HuH-7.5 (cell line): Measurements from ENCODE around the gene SMARCA4.
A peak's percentile ranks its signal among the peaks of the same experiment; 100 is the strongest.

ENCODE experiments used
- DNase-seq: peaks from one replicate; pipeline ENCODE4 v3.0.0; 2011; ENCODE audit warnings: low spot score

The SMARCA4 gene

GRCh38 chr19:10960314-10961072 is at the start of gene SMARCA4:
SMARCA4 (plus strand) TSS chr19:10961030; CDS start chr19:10984152, 23,122 bp downstream.
- peak; percentile 99 for DNase-seq

DNA sequence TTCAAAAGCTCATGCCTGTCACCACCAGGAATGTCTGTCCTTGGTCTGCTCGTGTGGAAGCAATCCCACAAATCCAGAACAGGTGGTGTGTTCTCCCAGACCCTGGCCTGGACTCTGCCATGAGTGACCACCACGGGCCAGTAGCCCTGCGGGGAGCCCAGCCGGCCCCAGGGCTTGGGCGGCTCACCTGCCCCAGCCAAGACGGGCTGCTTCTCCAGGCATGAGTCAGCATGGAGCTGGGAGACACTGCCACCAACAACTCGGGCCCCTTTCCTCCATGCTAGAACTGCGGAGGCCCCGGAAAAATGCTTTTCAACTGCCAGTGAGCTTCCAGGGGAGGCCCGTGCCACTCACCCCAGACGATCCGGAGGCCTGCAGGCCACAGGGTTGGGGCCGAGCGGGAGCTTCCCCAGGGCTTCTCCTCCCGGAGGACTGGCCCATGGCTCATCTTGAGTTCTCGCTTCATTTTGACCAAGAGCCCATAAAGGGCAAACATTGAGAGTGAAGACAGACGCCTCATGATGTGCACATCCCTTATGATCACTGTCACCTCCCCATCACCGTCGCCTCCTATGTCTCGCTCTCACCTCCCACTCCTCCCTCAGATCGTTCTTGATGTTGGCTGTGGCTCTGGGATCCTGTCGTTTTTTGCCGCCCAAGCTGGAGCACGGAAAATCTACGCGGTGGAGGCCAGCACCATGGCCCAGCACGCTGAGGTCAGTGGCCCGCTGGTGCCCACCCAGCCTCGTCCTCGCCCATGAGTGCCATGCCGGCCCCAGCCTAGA is 49.1 kb upstream of the SMARCA4 start:
- no peak for DNase-seq

DNA sequence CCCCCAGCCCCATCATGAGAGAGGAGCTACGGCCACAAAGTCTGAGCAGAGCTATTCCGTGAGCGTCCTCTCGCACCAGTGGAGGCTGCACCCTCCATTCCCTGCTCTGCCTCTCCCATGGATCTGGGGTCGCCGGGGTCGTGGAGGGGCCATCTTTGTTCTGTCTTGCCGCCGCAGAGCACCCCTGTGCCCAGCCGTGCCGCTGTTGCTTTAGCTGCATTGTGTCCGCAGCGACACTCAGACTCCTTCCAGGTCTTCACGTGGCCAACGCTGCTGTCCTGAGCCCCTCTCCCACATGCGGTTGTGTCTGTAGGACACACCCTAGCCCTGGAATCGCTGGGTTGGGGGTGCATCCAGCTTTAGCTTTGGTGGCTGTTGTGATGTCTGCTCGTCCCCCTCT is 48.2 kb upstream of the SMARCA4 start:
- no peak for DNase-seq

- DNase-seq = no peak
Measured at GRCh38 chr19:10913716-10914340, 47.0 kb upstream of the SMARCA4 start.

- no peak for DNase-seq
Measured at GRCh38 chr19:10915130-10916091, 45.4 kb upstream of the SMARCA4 start.

DNA sequence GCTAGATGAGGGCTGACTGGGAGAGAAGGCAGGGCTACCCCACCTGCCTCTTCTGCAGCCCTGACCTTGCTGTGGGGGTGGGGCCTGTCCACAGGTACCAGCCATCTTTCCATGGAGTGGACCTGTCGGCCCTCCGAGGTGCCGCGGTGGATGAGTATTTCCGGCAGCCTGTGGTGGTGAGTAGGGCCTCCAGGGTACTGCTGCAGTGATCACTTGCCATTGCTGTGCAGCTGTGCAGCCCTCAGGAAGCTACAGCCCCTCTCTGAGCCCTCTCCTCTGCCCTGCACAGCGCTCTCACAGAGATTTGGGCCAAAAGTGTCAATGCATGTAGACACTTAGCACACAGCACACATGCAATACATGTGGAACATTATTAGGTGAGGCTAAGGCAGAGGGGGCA is 44.2 kb upstream of the SMARCA4 start:
- DNase-seq = no peak

GRCh38 chr19:10918359-10918758 is 42.5 kb upstream of the SMARCA4 start:
- no peak for DNase-seq

- DNase-seq = no peak
Measured at GRCh38 chr19:10919352-10920287, 41.2 kb upstream of the SMARCA4 start.

GRCh38 chr19:10920288-10920655 is 40.6 kb upstream of the SMARCA4 start:
- no peak for DNase-seq

DNA sequence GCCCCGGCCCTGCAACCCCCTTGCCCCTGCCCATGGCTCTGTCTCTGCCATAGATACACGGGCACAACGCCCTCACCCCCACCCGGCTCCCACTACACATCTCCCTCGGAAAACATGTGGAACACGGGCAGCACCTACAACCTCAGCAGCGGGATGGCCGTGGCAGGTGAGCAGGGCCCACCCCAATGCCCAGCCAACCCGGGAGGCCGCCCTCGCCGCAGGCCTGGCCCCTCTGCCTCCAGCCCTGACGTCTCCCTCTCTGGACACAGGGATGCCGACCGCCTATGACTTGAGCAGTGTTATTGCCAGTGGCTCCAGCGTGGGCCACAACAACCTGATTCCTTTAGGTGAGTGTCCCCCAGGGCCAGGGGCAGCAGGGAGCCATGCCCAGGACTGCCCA is 40.0 kb upstream of the SMARCA4 start:
- DNase-seq = no peak

DNA sequence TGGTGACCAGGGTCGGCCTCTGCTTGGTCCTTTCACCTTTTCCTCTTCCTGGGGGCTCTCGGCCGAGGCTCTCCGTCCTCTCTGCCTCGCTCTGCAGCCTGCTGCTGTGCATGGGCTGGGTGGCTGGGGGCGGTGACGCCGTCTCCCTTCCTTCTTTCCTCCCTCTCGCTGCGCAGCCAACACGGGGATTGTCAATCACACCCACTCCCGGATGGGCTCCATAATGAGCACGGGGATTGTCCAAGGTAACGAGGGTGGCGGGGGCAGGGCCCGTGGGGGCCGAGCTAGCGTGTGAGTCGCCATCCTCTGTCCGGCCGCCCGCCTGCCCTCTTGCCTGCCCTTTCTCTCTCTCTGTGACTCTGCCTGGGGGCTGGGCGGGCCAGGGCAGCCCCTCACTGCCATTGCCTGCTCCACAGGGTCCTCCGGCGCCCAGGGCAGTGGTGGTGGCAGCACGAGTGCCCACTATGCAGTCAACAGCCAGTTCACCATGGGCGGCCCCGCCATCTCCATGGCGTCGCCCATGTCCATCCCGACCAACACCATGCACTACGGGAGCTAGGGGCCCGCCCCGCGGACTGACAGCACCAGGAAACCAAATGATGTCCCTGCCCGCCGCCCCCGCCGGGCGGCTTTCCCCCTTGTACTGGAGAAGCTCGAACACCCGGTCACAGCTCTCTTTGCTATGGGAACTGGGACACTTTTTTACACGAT is 39.5 kb upstream of the SMARCA4 start:
- DNase-seq = no peak

DNA sequence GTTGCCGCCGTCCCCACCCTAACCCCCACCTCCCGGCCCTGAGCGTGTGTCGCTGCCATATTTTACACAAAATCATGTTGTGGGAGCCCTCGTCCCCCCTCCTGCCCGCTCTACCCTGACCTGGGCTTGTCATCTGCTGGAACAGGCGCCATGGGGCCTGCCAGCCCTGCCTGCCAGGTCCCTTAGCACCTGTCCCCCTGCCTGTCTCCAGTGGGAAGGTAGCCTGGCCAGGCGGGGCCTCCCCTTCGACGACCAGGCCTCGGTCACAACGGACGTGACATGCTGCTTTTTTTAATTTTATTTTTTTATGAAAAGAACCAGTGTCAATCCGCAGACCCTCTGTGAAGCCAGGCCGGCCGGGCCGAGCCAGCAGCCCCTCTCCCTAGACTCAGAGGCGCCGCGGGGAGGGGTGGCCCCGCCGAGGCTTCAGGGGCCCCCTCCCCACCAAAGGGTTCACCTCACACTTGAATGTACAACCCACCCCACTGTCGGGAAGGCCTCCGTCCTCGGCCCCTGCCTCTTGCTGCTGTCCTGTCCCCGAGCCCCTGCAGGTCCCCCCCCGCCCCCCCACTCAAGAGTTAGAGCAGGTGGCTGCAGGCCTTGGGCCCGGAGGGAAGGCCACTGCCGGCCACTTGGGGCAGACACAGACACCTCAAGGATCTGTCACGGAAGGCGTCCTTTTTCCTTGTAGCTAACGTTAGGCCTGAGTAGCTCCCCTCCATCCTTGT is 38.8 kb upstream of the SMARCA4 start:
- DNase-seq = no peak

GRCh38 chr19:10922638-10923014 is 38.2 kb upstream of the SMARCA4 start:
- DNase-seq = no peak

- no peak for DNase-seq
Measured at GRCh38 chr19:10923260-10924112, 37.3 kb upstream of the SMARCA4 start.

- no peak for DNase-seq
Measured at GRCh38 chr19:10924597-10924996, 36.2 kb upstream of the SMARCA4 start.

GRCh38 chr19:10927730-10928562 is 32.9 kb upstream of the SMARCA4 start:
- DNase-seq = no peak

GRCh38 chr19:10928563-10929401 is 32.0 kb upstream of the SMARCA4 start, which contains the start of the genes TIMM29 and YIPF2:
TIMM29 (plus strand) TSS chr19:10928811; CDS start chr19:10928823, 12 bp downstream.
YIPF2 (minus strand) TSS chr19:10928639; CDS start chr19:10928410, 229 bp downstream.
- peak; percentile 97 for DNase-seq
